KBM-7 (cell line): ENCODE results near the gene TMOD3.

Source experiments
- DNase-seq: peaks from one replicate; pipeline ENCODE4 v3.0.0-alpha.2; 2015
- in situ Hi-C: fragments of 300-500 bp; cut with MboI; formaldehyde crosslinking; loops from 2 replicates; pipeline ENCODE4 v1.14.3; 2020; ENCODE audit warnings: low sequenced_read_pairs, low pct_unique_long_range_greater_than_20kb, mixed read lengths

The TMOD3 gene

GRCh38 chr15:51887887-51888592 lies 58.6 kb downstream of the TMOD3 start:
- in situ Hi-C loops: no loop called here

GRCh38 chr15:51888593-51889195 lies 59.2 kb downstream of the TMOD3 start:
- peak; percentile 43 for DNase-seq
- in situ Hi-C loops: no loop called here

More at GRCh38 chr15:51887887-51888592, 58.6 kb downstream of the TMOD3 start:
- no peak for DNase-seq

- in situ Hi-C loops: no loop called here
- no peak for DNase-seq
Measured at GRCh38 chr15:51889486-51889885, 60.0 kb downstream of the TMOD3 start.

GRCh38 chr15:51904421-51904820 lies 75.0 kb downstream of the TMOD3 start:
- in situ Hi-C loops: no loop called here
- no peak for DNase-seq

- in situ Hi-C loops: no loop called here
- no peak for DNase-seq
Measured at GRCh38 chr15:51904931-51905330, 75.5 kb downstream of the TMOD3 start.

GRCh38 chr15:51907136-51907862 lies 77.8 kb downstream of the TMOD3 start:
- in situ Hi-C loops: no loop called here
- DNase-seq: no peak

- no peak for DNase-seq
- in situ Hi-C loops: no loop called here
Measured at GRCh38 chr15:51908316-51908715, 78.9 kb downstream of the TMOD3 start.

GRCh38 chr15:51909584-51909983 lies 80.1 kb downstream of the TMOD3 start:
- DNase-seq: no peak
- in situ Hi-C loops: no loop called here

GRCh38 chr15:51912528-51912927 lies 83.1 kb downstream of the TMOD3 start:
- in situ Hi-C loops: no loop called here
- no peak for DNase-seq

- DNase-seq: peak; percentile 42
- in situ Hi-C loops: no loop called here
Measured at GRCh38 chr15:51917493-51917892, 88.0 kb downstream of the TMOD3 start.

GRCh38 chr15:51924156-51925068 lies 95.0 kb downstream of the TMOD3 start:
- no peak for DNase-seq
- in situ Hi-C loops: no loop called here

GRCh38 chr15:51926809-51927208 lies 97.4 kb downstream of the TMOD3 start:
- in situ Hi-C loops: no loop called here
- DNase-seq: no peak

- in situ Hi-C loops: no loop called here
- DNase-seq: no peak
Measured at GRCh38 chr15:51931016-51931415, 101.6 kb downstream of the TMOD3 start.

- in situ Hi-C loops: no loop called here
- DNase-seq: no peak
Measured at GRCh38 chr15:51931638-51932037, 102.2 kb downstream of the TMOD3 start.

- in situ Hi-C loops: no loop called here
- no peak for DNase-seq
Measured at GRCh38 chr15:51932161-51932560, 102.7 kb downstream of the TMOD3 start.

- in situ Hi-C loops: no loop called here
- no peak for DNase-seq
Measured at GRCh38 chr15:51935466-51936104, 106.1 kb downstream of the TMOD3 start.

- no peak for DNase-seq
- in situ Hi-C loops: no loop called here
Measured at GRCh38 chr15:51936105-51936478, 106.6 kb downstream of the TMOD3 start.

GRCh38 chr15:51938286-51938685 lies 108.8 kb downstream of the TMOD3 start:
- in situ Hi-C loops: no loop called here
- DNase-seq: no peak

- in situ Hi-C loops: no loop called here
- DNase-seq: no peak
Measured at GRCh38 chr15:51939216-51939615, 109.8 kb downstream of the TMOD3 start.
